HEK293 (cell line): ENCODE data around the gene RARRES2.

Experiments used
- FEZF1 ChIP-seq: fragments of 450-650 bp; formaldehyde crosslinking; IDR thresholded peaks from 2 replicates; pipeline ENCODE4 v1.5.1; 2016; ENCODE audit warnings: missing biosample characterization, missing genetic modification characterization
- KLF10 ChIP-seq: fragments of 450-650 bp; IDR thresholded peaks from 2 replicates; pipeline ENCODE4 v1.5.1; 2018; ENCODE audit warnings: missing biosample characterization, mild to moderate bottlenecking, missing genetic modification characterization
- KLF16 ChIP-seq: fragments of 450-650 bp; formaldehyde crosslinking; IDR thresholded peaks from 2 replicates; pipeline ENCODE4 v1.5.1; 2017; ENCODE audit warnings: missing biosample characterization, missing genetic modification characterization
- PATZ1 ChIP-seq: fragments of 450-650 bp; formaldehyde crosslinking; IDR thresholded peaks from 2 replicates; pipeline ENCODE4 v1.5.1; 2016; ENCODE audit warnings: missing biosample characterization, missing genetic modification characterization
- PBX3 ChIP-seq: sonication (generic); formaldehyde crosslinking; IDR thresholded peaks from 2 replicates; pipeline ENCODE4 v1.8.1; 2022; ENCODE audit warnings: mild to moderate bottlenecking, moderate library complexity, missing genetic modification reagents
- PRDM2 ChIP-seq: fragments of 450-650 bp; formaldehyde crosslinking; IDR thresholded peaks from 2 replicates; pipeline ENCODE4 v1.5.1; 2016; ENCODE audit warnings: missing biosample characterization, missing genetic modification characterization, borderline replicate concordance
- SCRT2 ChIP-seq: fragments of 450-650 bp; formaldehyde crosslinking; IDR thresholded peaks from 2 replicates; pipeline ENCODE4 v1.5.1; 2016; ENCODE audit warnings: missing biosample characterization, missing genetic modification characterization
- ZBTB26 ChIP-seq: fragments of 450-650 bp; formaldehyde crosslinking; optimal IDR thresholded peaks from 2 replicates; pipeline ENCODE3; 2016; ENCODE audit warnings: missing biosample characterization, mild to moderate bottlenecking, missing genetic modification characterization
- ZEB2 ChIP-seq: fragments of 450-650 bp; formaldehyde crosslinking; IDR thresholded peaks from 2 replicates; pipeline ENCODE4 v1.5.1; 2016; ENCODE audit warnings: missing biosample characterization, missing genetic modification characterization
- ZFP3 ChIP-seq: fragments of 450-650 bp; formaldehyde crosslinking; IDR thresholded peaks from 2 replicates; pipeline ENCODE4 v1.5.1; 2016; ENCODE audit warnings: low read depth, missing biosample characterization, missing genetic modification characterization
- ZFP41 ChIP-seq: fragments of 450-650 bp; formaldehyde crosslinking; IDR thresholded peaks from 2 replicates; pipeline ENCODE4 v1.5.1; 2016; ENCODE audit warnings: missing biosample characterization, missing genetic modification characterization, borderline replicate concordance
- ZNF140 ChIP-seq: fragments of 450-650 bp; formaldehyde crosslinking; IDR thresholded peaks from 2 replicates; pipeline ENCODE4 v1.5.1; 2016; ENCODE audit warnings: missing biosample characterization, missing genetic modification characterization
- ZNF155 ChIP-seq: fragments of 450-650 bp; formaldehyde crosslinking; IDR thresholded peaks from 2 replicates; pipeline ENCODE4 v1.5.1; 2016; ENCODE audit warnings: missing biosample characterization, missing genetic modification characterization
- ZNF174 ChIP-seq: fragments of 450-650 bp; formaldehyde crosslinking; IDR thresholded peaks from 2 replicates; pipeline ENCODE4 v1.5.0; 2017; ENCODE audit warnings: missing biosample characterization, mild to moderate bottlenecking, missing genetic modification characterization
- ZNF214 ChIP-seq: fragments of 450-650 bp; formaldehyde crosslinking; IDR thresholded peaks from 2 replicates; pipeline ENCODE4 v1.5.1; 2017; ENCODE audit warnings: missing biosample characterization, mild to moderate bottlenecking, missing genetic modification characterization, borderline replicate concordance
- ZNF23 ChIP-seq: fragments of 450-650 bp; formaldehyde crosslinking; IDR thresholded peaks from 2 replicates; pipeline ENCODE4 v1.5.1; 2016; ENCODE audit warnings: missing biosample characterization, missing genetic modification characterization, borderline replicate concordance
- ZNF292 ChIP-seq: fragments of 450-650 bp; formaldehyde crosslinking; IDR thresholded peaks from 2 replicates; pipeline ENCODE4 v1.5.1; 2016; ENCODE audit warnings: low read depth, missing biosample characterization, missing genetic modification characterization, borderline replicate concordance
- ZNF354C ChIP-seq: fragments of 450-650 bp; formaldehyde crosslinking; IDR thresholded peaks from 2 replicates; pipeline ENCODE4 v1.5.1; 2016; ENCODE audit warnings: missing biosample characterization, missing genetic modification characterization, low read depth, borderline replicate concordance
- ZNF394 ChIP-seq: fragments of 450-650 bp; formaldehyde crosslinking; IDR thresholded peaks from 2 replicates; pipeline ENCODE4 v1.5.1; 2016; ENCODE audit warnings: missing biosample characterization, missing genetic modification characterization, mild to moderate bottlenecking, moderate library complexity, borderline replicate concordance
- ZNF513 ChIP-seq: fragments of 450-650 bp; IDR thresholded peaks from 2 replicates; pipeline ENCODE4 v1.5.1; 2018; ENCODE audit warnings: missing biosample characterization, missing genetic modification characterization
- ZNF530 ChIP-seq: fragments of 450-650 bp; formaldehyde crosslinking; IDR thresholded peaks from 2 replicates; pipeline ENCODE4 v1.5.1; 2016; ENCODE audit warnings: low read depth, missing biosample characterization, missing genetic modification characterization
- ZNF548 ChIP-seq: fragments of 450-650 bp; formaldehyde crosslinking; IDR thresholded peaks from 2 replicates; pipeline ENCODE4 v1.5.1; 2016; ENCODE audit warnings: missing biosample characterization, missing genetic modification characterization
- ZNF585B ChIP-seq: fragments of 450-650 bp; formaldehyde crosslinking; IDR thresholded peaks from 2 replicates; pipeline ENCODE4 v1.5.1; 2016; ENCODE audit warnings: missing biosample characterization, missing genetic modification characterization
- ZNF677 ChIP-seq: fragments of 450-650 bp; IDR thresholded peaks from 2 replicates; pipeline ENCODE4 v1.5.0; 2018; ENCODE audit warnings: missing biosample characterization, mild to moderate bottlenecking, missing genetic modification characterization, moderate library complexity
- ZSCAN5A ChIP-seq: fragments of 450-650 bp; formaldehyde crosslinking; IDR thresholded peaks from 2 replicates; pipeline ENCODE4 v1.5.1; 2016; ENCODE audit warnings: missing biosample characterization, missing genetic modification characterization

The RARRES2 gene

GRCh38 chr7:150322833-150323681, 18.4 kb downstream of the RARRES2 start, which contains the start of the genes ACTR3C and LRRC61 (continued):
- TF ChIP-seq ZNF677 (tag by site-specific recombination) (no peak), ZNF23 (tag by site-specific recombination) (no peak), SCRT2 (tag by site-specific recombination) (peak; percentile 83), ZBTB26 (tag by site-specific recombination) (peak; percentile 86), ZNF513 (tag by site-specific recombination) (no peak), ZNF394 (tag by site-specific recombination) (peak; percentile 13; the same call in 1 of the 2 replicates), ZSCAN5A (0 out of 2 replicates have a peak, but pooled peaks have one; percentile 12), ZNF214 (tag by site-specific recombination) (no peak), KLF16 (peak; percentile 31; the same call in 1 of the 2 replicates), ZFP3 (tag by site-specific recombination) (no peak), ZNF530 (tag by site-specific recombination) (no peak), ZNF548 (tag by site-specific recombination) (no peak), ZNF354C (tag by site-specific recombination) (no peak), ZNF292 (tag by site-specific recombination) (no peak), ZNF155 (tag by site-specific recombination) (no peak), PATZ1 (tag by site-specific recombination) (peak; percentile 78), ZNF140 (tag by site-specific recombination) (no peak), PBX3 (CRISPR knock-in tag) (0 out of 2 replicates have a peak, but pooled peaks have one; percentile 32), KLF10 (tag by site-specific recombination) (peak; percentile 40; the same call in 1 of the 2 replicates), ZFP41 (no peak), PRDM2 (tag by site-specific recombination) (no peak), ZNF585B (no peak), ZEB2 (peak; percentile 93), FEZF1 (tag by site-specific recombination) (no peak), ZNF174 (no peak)
